Osteocyte (in vitro differentiated cells): Measurements from ENCODE around the gene THAP8. TPM values are rescaled to one million over a fixed set of nuclear protein-coding genes. Genes with fewer than 3 reads are reported as not detected.

ENCODE experiments used
- DNase-seq: peaks from one replicate; pipeline ENCODE4 v3.0.0; 2021; ENCODE audit warnings: mixed read lengths; ENCODE audit not compliant: unreplicated experiment; ENCODE audit errors: extremely low spot score
- H3K27ac Mint-ChIP-seq: one replicate; pipeline ENCODE4 v1.8.0; 2021; ENCODE audit warnings: mild to moderate bottlenecking, mixed read lengths; ENCODE audit not compliant: unreplicated experiment
- H3K27me3 Mint-ChIP-seq: one replicate; pipeline ENCODE4 v1.8.0; 2021; ENCODE audit warnings: mixed read lengths; ENCODE audit not compliant: unreplicated experiment
- H3K36me3 Mint-ChIP-seq: one replicate; pipeline ENCODE4 v1.8.0; 2021; ENCODE audit warnings: mixed read lengths; ENCODE audit not compliant: unreplicated experiment
- H3K4me1 Mint-ChIP-seq: one replicate; pipeline ENCODE4 v1.8.0; 2021; ENCODE audit warnings: mixed read lengths; ENCODE audit not compliant: unreplicated experiment
- H3K4me3 Mint-ChIP-seq: one replicate; pipeline ENCODE4 v1.8.0; 2021; ENCODE audit warnings: mild to moderate bottlenecking, moderate library complexity, mixed read lengths; ENCODE audit not compliant: unreplicated experiment
- H3K9me3 Mint-ChIP-seq: one replicate; pipeline ENCODE4 v1.8.0; 2021; ENCODE audit warnings: mixed read lengths; ENCODE audit not compliant: unreplicated experiment
- CTCF ChIP-seq: fragments of 200-600 bp; sonication (generic); IDR thresholded peaks from 2 replicates; pipeline ENCODE4 v1.5.0; 2021; ENCODE audit warnings: antibody characterized with exemption, mild to moderate bottlenecking, moderate library complexity
- total RNA-seq: library from RNA; stranded (reverse); gene quantifications from 2 replicates; pipeline ENCODE4 v1.2.1, GENCODE V29; 2021

The THAP8 gene
- total RNA-seq, 1 donor from 2014 or later: 8.0 TPM

GRCh38 chr19:36058481-36059179, 4.5 kb upstream of the THAP8 start:
- H3K36me3 Mint-ChIP-seq: no peaks in the 10 kb centered on the region
- no peak overlapping the region for H3K4me3 Mint-ChIP-seq
- no peak for TF ChIP-seq CTCF
- H3K9me3 Mint-ChIP-seq: no peaks in the 10 kb centered on the region
- DNase-seq: no peak
- peaks cover 10% of the 10 kb centered on the region for H3K4me1 Mint-ChIP-seq
- H3K27ac Mint-ChIP-seq: no peak overlapping the region
- no peaks in the 10 kb centered on the region for H3K27me3 Mint-ChIP-seq

GRCh38 chr19:36054733-36055686, 925 bp upstream of the THAP8 start, which contains the start of gene WDR62:
Gene WDR62, plus strand, starts transcription at chr19:36054897. Its CDS starts 75 bp downstream, at chr19:36054972.
- H3K36me3 Mint-ChIP-seq: peaks cover 2% of the 10 kb centered on the region
- H3K27ac Mint-ChIP-seq: peak within 1 kb of the TSS; percentile 99
- DNase-seq: peak; percentile 98
- H3K4me1 Mint-ChIP-seq: peaks cover 21% of the 10 kb centered on the region
- TF ChIP-seq CTCF: no peak
- peak within 1 kb of the TSS; percentile 95 for H3K4me3 Mint-ChIP-seq
- H3K9me3 Mint-ChIP-seq: no peaks in the 10 kb centered on the region
- no peaks in the 10 kb centered on the region for H3K27me3 Mint-ChIP-seq

GRCh38 chr19:36051637-36052036, 2.4 kb downstream of the THAP8 start:
- Mint-ChIP-seq H3K27me3 (no peaks in the 10 kb centered on the region), H3K4me1 (peaks cover 21% of the 10 kb centered on the region), H3K27ac (no peak overlapping the region), H3K36me3 (peaks cover 4% of the 10 kb centered on the region), H3K9me3 (no peaks in the 10 kb centered on the region), H3K4me3 (peak overlapping the region; percentile 31)
- DNase-seq: no peak
- no peak for TF ChIP-seq CTCF

- H3K36me3 Mint-ChIP-seq: peaks cover 4% of the 10 kb centered on the region
- TF ChIP-seq CTCF: peak; percentile 17
- no peak for DNase-seq
- peak overlapping the region; percentile 31 for H3K4me3 Mint-ChIP-seq
- H3K27ac Mint-ChIP-seq: no peak overlapping the region
- no peaks in the 10 kb centered on the region for H3K9me3 Mint-ChIP-seq
- no peaks in the 10 kb centered on the region for H3K27me3 Mint-ChIP-seq
- peaks cover 18% of the 10 kb centered on the region for H3K4me1 Mint-ChIP-seq
These were observed 2.8 kb downstream of the THAP8 start for GRCh38 chr19:36051236-36051635.
